Activated naive CD8-positive, alpha-beta T cell treated with anti-CD3 and anti-CD28 coated beads, Interleukin-2, amount 50 U/mL, for 24 hours (primary cell): ENCODE results near the gene KRTAP4-11.
"Not testable (repeated sequence)": the region's sequence is repeated elsewhere in the genome, so short reads cannot be mapped to it uniquely, and the experiment has no call there.

ENCODE experiments used
- ATAC-seq: fragments of 150-1000 bp; cut with Tn5 transposase; one replicate; pipeline ENCODE4 v1.10.0; 2021
- DNase-seq: peaks from one replicate; pipeline ENCODE4 v3.0.0; 2021
- H3K27ac Mint-ChIP-seq: one replicate; pipeline ENCODE4 v1.8.0; 2021; ENCODE audit warnings: mild to moderate bottlenecking, mixed read lengths
- H3K27me3 Mint-ChIP-seq: one replicate; pipeline ENCODE4 v1.8.0; 2021; ENCODE audit warnings: mixed read lengths
- H3K36me3 Mint-ChIP-seq: one replicate; pipeline ENCODE4 v1.8.0; 2021; ENCODE audit warnings: low read depth, mixed read lengths
- H3K4me1 Mint-ChIP-seq: one replicate; pipeline ENCODE4 v1.8.0; 2021; ENCODE audit warnings: mixed read lengths
- H3K4me3 Mint-ChIP-seq: one replicate; pipeline ENCODE4 v1.8.0; 2021; ENCODE audit warnings: mild to moderate bottlenecking, moderate library complexity, mixed read lengths
- H3K9me3 Mint-ChIP-seq: one replicate; pipeline ENCODE4 v1.8.0; 2021; ENCODE audit warnings: mixed read lengths

Gene KRTAP4-11

DNA sequence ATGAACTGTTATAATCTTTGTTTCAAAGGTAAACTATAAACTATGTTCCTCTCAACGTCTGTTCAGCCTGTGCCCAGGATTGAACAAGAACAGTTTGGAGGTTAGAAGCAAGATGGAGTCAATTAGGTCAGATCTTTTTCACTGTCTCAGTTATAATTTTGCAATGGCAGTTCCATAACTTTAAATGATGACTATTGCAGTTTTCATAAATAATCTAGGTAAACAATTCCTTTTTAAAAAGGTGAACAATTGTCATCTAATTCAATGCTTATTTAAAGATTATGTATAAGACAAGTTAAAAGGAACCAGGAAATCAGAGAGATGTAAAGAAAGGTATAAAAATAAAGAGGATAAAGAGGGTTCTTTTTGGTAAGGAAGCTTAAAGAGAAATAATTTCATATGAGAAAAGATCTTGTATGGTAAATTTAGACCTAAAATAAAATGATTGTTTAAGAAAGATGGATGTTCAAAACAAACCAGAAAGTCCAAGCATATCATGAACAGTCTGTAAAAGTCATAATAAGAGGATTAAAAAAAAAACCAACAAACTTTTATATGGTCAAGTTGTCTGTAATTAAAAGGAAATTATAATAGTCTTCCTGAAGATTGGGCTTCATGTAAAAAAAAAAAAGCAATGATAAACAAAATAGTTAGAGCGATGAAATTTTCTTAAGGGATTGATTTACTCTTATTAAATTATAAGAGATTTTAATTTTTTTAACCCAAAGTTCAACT is 6.9 kb downstream of the KRTAP4-11 start:
- Mint-ChIP-seq H3K27me3 (peaks cover 1% of the 10 kb centered on the region), H3K27ac (no peak overlapping the region), H3K4me1 (peaks cover 12% of the 10 kb centered on the region), H3K9me3 (peaks cover 13% of the 10 kb centered on the region), H3K36me3 (peaks cover 2% of the 10 kb centered on the region), H3K4me3 (no peak overlapping the region)
- ATAC-seq (no peak), DNase-seq (no peak)

GRCh38 chr17:41108728-41109386 is 9.3 kb downstream of the KRTAP4-11 start:
- peak overlapping the region; percentile 41 for H3K4me3 Mint-ChIP-seq
- not testable (repeated sequence) for H3K27me3 Mint-ChIP-seq, ATAC-seq, H3K36me3 Mint-ChIP-seq, H3K27ac Mint-ChIP-seq, DNase-seq, H3K4me1 Mint-ChIP-seq
- H3K9me3 Mint-ChIP-seq: peaks cover 13% of the 10 kb centered on the region

- no peak overlapping the region for H3K27ac Mint-ChIP-seq
- peaks cover 1% of the 10 kb centered on the region for H3K27me3 Mint-ChIP-seq
- peaks cover 2% of the 10 kb centered on the region for H3K36me3 Mint-ChIP-seq
- peak overlapping the region; percentile 41 for H3K4me3 Mint-ChIP-seq
- peaks cover 13% of the 10 kb centered on the region for H3K9me3 Mint-ChIP-seq
- peaks cover 8% of the 10 kb centered on the region for H3K4me1 Mint-ChIP-seq
- DNase-seq (no peak), ATAC-seq (no peak)
These were observed 10.2 kb downstream of the KRTAP4-11 start for GRCh38 chr17:41107941-41108450.

DNA sequence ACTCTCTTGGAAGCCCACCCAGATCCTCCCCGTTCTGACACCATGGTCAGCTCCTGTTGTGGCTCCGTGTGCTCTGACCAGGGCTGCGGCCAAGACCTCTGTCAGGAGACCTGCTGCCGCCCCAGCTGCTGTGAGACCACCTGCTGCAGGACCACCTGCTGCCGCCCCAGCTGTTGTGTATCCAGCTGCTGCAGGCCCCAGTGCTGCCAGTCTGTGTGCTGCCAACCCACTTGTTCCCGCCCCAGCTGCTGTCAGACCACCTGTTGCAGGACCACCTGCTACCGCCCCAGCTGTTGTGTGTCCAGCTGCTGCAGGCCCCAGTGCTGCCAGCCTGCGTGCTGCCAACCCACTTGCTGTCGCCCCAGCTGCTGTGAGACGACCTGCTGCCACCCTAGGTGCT is 12.8 kb downstream of the KRTAP4-11 start, which contains the start of gene KRTAP4-9:
Gene KRTAP4-9, plus strand, starts transcription at position 43 of the 400 bp plus-strand sequence. Its CDS starts 0 bp downstream, at position 43.
- not testable (repeated sequence) for H3K36me3 Mint-ChIP-seq, H3K4me1 Mint-ChIP-seq, H3K4me3 Mint-ChIP-seq, H3K9me3 Mint-ChIP-seq, DNase-seq, H3K27me3 Mint-ChIP-seq, ATAC-seq
- H3K27ac Mint-ChIP-seq: peak within 1 kb of the TSS; percentile 37

DNA sequence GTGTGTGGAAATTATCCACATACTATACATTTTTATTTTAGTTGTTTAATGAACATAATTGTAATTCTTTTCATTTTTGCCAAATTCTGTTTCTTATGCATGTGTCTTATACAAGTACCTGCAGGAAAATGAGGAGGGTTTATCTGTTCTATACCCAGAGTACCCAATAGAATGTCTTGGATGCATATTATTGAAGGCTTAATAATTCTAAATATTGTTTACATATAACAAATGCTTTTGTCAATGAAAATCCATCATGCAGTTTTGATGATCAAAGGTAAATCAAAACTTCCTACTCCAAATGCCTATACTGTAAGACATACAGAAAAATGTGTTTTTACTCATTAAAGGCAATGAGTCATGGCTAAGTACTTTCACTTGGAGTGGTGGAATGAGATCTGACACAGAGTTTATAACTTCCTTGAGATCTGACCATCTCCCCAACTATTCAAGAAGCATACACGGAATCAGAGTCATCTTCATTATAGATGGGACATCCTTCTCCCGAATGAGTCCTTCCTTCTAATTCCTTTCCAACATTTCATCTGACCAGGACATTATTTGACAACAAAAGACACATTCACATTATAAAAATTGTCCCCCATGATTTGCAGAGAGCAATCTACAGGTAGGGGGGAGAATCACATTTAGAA is 13.7 kb downstream of the KRTAP4-11 start:
- ATAC-seq, H3K27ac Mint-ChIP-seq: not testable (repeated sequence)

DNA sequence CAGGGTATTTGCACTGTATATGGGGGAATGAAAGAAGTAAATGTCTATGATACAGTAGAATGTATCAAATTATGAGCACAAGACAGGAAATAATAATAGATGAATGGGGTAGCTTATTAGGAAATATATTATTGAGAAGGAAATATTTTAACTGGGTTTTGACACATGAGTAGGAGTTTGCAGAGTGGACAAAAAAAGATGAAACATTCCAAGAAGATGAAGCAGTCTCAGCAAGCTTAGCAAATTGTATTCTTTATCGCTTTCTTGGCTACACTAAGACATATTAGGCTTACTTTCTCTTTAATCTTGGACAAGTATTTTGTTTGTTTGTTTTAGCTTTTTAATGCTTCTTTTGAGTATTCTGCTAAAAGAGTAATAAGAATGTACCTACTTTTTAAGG is 14.3 kb downstream of the KRTAP4-11 start:
- Mint-ChIP-seq H3K36me3 (no peaks in the 10 kb centered on the region), H3K27me3 (no peaks in the 10 kb centered on the region), H3K9me3 (peaks cover 3% of the 10 kb centered on the region), H3K4me1 (peaks cover 8% of the 10 kb centered on the region), H3K27ac (no peak overlapping the region), H3K4me3 (no peak overlapping the region)
- ATAC-seq: no peak
- DNase-seq: no peak

More for the DNA sequence above, 13.7 kb downstream of the KRTAP4-11 start:
- H3K36me3 Mint-ChIP-seq, H3K9me3 Mint-ChIP-seq, DNase-seq, H3K27me3 Mint-ChIP-seq, H3K4me3 Mint-ChIP-seq, H3K4me1 Mint-ChIP-seq: not testable (repeated sequence)

- no peak for ATAC-seq
- H3K9me3 Mint-ChIP-seq: no peaks in the 10 kb centered on the region
- peaks cover 2% of the 10 kb centered on the region for H3K4me1 Mint-ChIP-seq
These were observed 16.4 kb downstream of the KRTAP4-11 start, which contains the start of gene KRTAP4-16 for GRCh38 chr17:41101586-41102259. Gene KRTAP4-16, minus strand, starts transcription at chr17:41102209. Its CDS starts 0 bp downstream, at chr17:41102209.

GRCh38 chr17:41099682-41100480 is 18.3 kb downstream of the KRTAP4-11 start:
- not testable (repeated sequence) for H3K36me3 Mint-ChIP-seq, H3K4me1 Mint-ChIP-seq, H3K27me3 Mint-ChIP-seq

More at GRCh38 chr17:41101586-41102259, 16.4 kb downstream of the KRTAP4-11 start, which contains the start of gene KRTAP4-16:
- Mint-ChIP-seq H3K36me3 (no peaks in the 10 kb centered on the region), H3K27ac (no peak within 1 kb of the TSS), H3K27me3 (peaks cover 5% of the 10 kb centered on the region), H3K4me3 (no peak within 1 kb of the TSS)
- DNase-seq: no peak

DNA sequence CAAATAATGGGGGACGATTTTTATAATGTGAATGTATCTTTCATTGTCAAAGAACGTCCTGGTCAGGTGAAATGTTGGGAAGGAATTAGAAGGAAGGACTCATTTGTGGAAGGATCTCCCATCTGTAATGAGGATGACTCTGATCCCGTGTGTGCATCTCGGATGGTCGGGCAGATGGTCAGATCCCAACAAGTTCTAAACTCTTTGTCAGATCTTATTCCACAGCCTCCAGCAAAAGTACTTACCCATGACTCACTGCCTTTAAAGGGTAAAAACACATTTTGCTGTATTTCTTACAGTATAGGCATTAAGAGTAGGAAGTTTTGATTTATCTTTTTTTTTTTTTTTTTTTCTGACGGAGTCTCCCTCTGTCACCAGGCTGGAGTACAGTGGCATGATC is 19.7 kb downstream of the KRTAP4-11 start:
- peaks cover 2% of the 10 kb centered on the region for H3K4me1 Mint-ChIP-seq

More at GRCh38 chr17:41099682-41100480, 18.3 kb downstream of the KRTAP4-11 start:
- not testable (repeated sequence) for DNase-seq, ATAC-seq, H3K27ac Mint-ChIP-seq, H3K4me3 Mint-ChIP-seq, H3K9me3 Mint-ChIP-seq

DNA sequence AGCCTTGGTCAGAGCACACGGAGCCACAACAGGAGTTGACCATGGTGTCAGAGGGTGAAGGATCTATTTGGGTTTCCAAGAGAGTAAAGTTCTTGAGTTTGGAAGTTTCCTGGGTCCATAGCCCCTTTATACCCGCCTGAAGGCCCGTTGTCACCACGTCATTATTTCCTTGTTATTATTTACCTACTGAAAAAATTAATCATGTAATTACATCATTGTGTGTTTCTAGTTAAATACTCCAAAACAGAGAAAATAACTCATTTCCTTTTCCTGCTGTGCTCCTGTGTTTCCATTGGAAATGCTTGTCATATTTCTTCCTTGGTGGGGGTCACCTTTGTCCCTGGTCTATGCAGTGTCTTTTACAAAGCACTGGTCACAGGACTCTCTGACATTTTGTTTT is 20.1 kb downstream of the KRTAP4-11 start, which contains the start of gene KRTAP4-8:
Gene KRTAP4-8, minus strand, starts transcription at position 101 of the 400 bp plus-strand sequence. Its CDS starts 58 bp downstream, at position 43.
- Mint-ChIP-seq H3K36me3 (no peaks in the 10 kb centered on the region), H3K4me1 (peaks cover 2% of the 10 kb centered on the region)

More for the DNA sequence above, 19.7 kb downstream of the KRTAP4-11 start:
- ATAC-seq (no peak), DNase-seq (no peak)
- Mint-ChIP-seq H3K9me3 (no peaks in the 10 kb centered on the region), H3K4me3 (no peak overlapping the region), H3K36me3 (no peaks in the 10 kb centered on the region), H3K27ac (no peak overlapping the region), H3K27me3 (peaks cover 5% of the 10 kb centered on the region)

DNA sequence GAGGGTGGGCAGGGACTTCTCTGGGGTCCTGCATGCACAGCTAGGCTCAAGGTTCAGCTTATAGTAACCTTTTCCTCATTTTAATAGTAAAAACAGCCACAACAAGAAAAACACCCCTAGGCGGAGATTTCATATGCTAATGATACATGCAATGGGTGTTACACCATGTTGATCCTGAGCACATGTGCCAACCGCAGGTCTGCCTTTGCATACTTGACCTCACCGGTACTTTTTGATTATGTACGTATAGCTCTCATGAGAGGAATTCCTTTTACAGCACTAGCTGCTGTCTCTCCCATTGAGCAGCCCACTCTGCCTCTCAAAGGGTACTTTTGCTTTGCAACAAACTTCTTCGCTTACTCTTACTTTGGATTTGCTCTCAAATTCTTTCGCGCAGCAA is 22.1 kb downstream of the KRTAP4-11 start:
- Mint-ChIP-seq H3K9me3 (no peaks in the 10 kb centered on the region), H3K27me3 (peaks cover 5% of the 10 kb centered on the region), H3K27ac (no peak overlapping the region), H3K4me3 (no peak overlapping the region), H3K36me3 (no peaks in the 10 kb centered on the region), H3K4me1 (peaks cover 2% of the 10 kb centered on the region)
- no peak for ATAC-seq
- no peak for DNase-seq

More for the DNA sequence above, 20.1 kb downstream of the KRTAP4-11 start, which contains the start of gene KRTAP4-8:
- ATAC-seq (no peak), DNase-seq (no peak)
- Mint-ChIP-seq H3K27ac (no peak within 1 kb of the TSS), H3K4me3 (no peak within 1 kb of the TSS), H3K27me3 (peaks cover 5% of the 10 kb centered on the region), H3K9me3 (no peaks in the 10 kb centered on the region)

- H3K9me3 Mint-ChIP-seq, H3K4me1 Mint-ChIP-seq, H3K36me3 Mint-ChIP-seq, DNase-seq, ATAC-seq, H3K4me3 Mint-ChIP-seq, H3K27ac Mint-ChIP-seq, H3K27me3 Mint-ChIP-seq: not testable (repeated sequence)
These were observed 29.3 kb downstream of the KRTAP4-11 start for GRCh38 chr17:41088760-41089352.
